ENCODE results near the gene GCNT4. TPM values are rescaled to one million over a fixed set of nuclear protein-coding genes. Genes with fewer than 3 reads are reported as not detected.

GCNT4 gene
- total RNA-seq, 4 donors from 2014 or later = 1.1 to 12.5 (median 2.7) TPM

- H3K27ac ChIP-seq = no peak overlapping the region
- in situ Hi-C loops (cut with MboI; ENCODE audit: low pct_ligation_motif_present in 1 of 4, low pct_unique_long_range_greater_than_20kb in 1 of 4, low sequenced_read_pairs in 3 of 4) (no loop called here), intact Hi-C loops (cut with DNase I; ENCODE audit: low total_unique reads) (no loop called here)
- 86 to 93% methylated on average over 5 to 7 of the region's 7 CpGs for WGBS, 2 donors (ENCODE audit: low coverage in 1 of 2)
- H3K9me3 ChIP-seq = no peaks in the 10 kb centered on the region
- DNase-seq = no peak
- H3K36me3 ChIP-seq = no peaks in the 10 kb centered on the region
- H3K4me3 ChIP-seq = no peak overlapping the region
- no peaks in the 10 kb centered on the region for H3K27me3 ChIP-seq
- no peaks in the 10 kb centered on the region for H3K4me1 ChIP-seq
- TF ChIP-seq CTCF (IDR thresholded peaks at IDR 0.05) = no peak
- TF ChIP-seq POLR2A (IDR thresholded peaks at IDR 0.05) = no peak
- no peak for TF ChIP-seq EP300 (IDR thresholded peaks at IDR 0.05; ENCODE audit: low read depth)
- no peak for TF ChIP-seq POLR2AphosphoS5 (IDR thresholded peaks at IDR 0.05)
Observed at GRCh38 chr5:75043633-75044264, 8.6 kb downstream of the GCNT4 start.

DNA sequence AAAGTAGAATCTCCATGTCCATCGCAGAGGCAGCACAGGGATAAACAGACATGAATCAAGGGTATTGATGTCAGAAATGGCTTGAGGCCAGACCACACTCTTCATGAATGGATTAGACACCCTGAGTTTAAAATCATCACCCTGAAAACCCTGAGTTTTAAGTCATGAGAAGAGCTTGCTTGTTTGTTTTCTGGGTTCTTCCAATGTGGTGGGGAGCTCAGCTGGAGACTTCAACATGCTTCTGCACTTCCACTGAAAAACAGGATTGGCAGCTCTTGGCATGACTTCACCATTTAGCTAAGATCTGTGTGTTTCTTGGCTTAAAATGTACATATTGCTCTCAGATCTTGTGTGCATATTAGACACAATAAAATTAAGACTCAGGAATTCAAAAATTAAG, 9.8 kb downstream of the GCNT4 start:
- no peak for DNase-seq
- no peak overlapping the region for H3K4me3 ChIP-seq
- H3K9me3 ChIP-seq = no peaks in the 10 kb centered on the region
- in situ Hi-C loops (cut with MboI; ENCODE audit: low pct_ligation_motif_present in 1 of 4, low pct_unique_long_range_greater_than_20kb in 1 of 4, low sequenced_read_pairs in 3 of 4) = no loop called here
- no peak overlapping the region for H3K27ac ChIP-seq
- no peaks in the 10 kb centered on the region for H3K4me1 ChIP-seq
- intact Hi-C loops (cut with DNase I; ENCODE audit: low total_unique reads) = no loop called here
- TF ChIP-seq EP300 (IDR thresholded peaks at IDR 0.05; ENCODE audit: low read depth) (no peak), POLR2AphosphoS5 (IDR thresholded peaks at IDR 0.05) (no peak), POLR2A (IDR thresholded peaks at IDR 0.05) (no peak), CTCF (IDR thresholded peaks at IDR 0.05) (no peak)
- no peaks in the 10 kb centered on the region for H3K36me3 ChIP-seq
- H3K27me3 ChIP-seq = no peaks in the 10 kb centered on the region
- WGBS, 2 donors (ENCODE audit: low coverage in 1 of 2) = 83% methylated on average over 1 of the region's 1 CpG; no CpG with 5 or more reads in 1 of the 2 donors

DNA sequence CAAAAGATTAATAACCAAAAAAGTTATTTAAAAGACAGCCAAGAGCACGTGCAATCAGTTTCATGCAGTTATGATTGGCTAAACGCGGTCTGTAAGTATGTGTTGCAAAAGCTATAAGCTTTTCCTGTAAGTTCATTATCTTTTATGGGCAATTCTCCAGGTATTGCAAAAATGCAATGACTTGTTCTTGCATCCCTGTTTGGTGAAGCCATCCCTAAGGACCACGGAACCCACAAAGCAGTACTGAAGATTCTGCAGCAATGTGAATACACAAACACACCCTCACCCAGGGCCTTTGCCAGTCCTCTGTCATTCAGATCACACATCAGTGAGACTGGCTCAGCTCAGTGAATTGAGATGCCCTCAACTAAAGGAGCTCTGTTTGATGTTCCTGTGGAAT, 11.4 kb downstream of the GCNT4 start:
- intact Hi-C loops (cut with DNase I; ENCODE audit: low total_unique reads) = no loop called here
- H3K27ac ChIP-seq = no peak overlapping the region
- TF ChIP-seq CTCF (IDR thresholded peaks at IDR 0.05) (no peak), POLR2AphosphoS5 (IDR thresholded peaks at IDR 0.05) (no peak), EP300 (IDR thresholded peaks at IDR 0.05; ENCODE audit: low read depth) (no peak), POLR2A (IDR thresholded peaks at IDR 0.05) (no peak)
- no peak overlapping the region for H3K4me3 ChIP-seq
- WGBS, 2 donors (ENCODE audit: low coverage in 1 of 2) = 83 to 84% methylated on average over 3 to 4 of the region's 4 CpGs
- H3K36me3 ChIP-seq = no peaks in the 10 kb centered on the region
- no peak for DNase-seq
- no peaks in the 10 kb centered on the region for H3K9me3 ChIP-seq
- no peaks in the 10 kb centered on the region for H3K4me1 ChIP-seq
- in situ Hi-C loops (cut with MboI; ENCODE audit: low pct_ligation_motif_present in 1 of 4, low pct_unique_long_range_greater_than_20kb in 1 of 4, low sequenced_read_pairs in 3 of 4) = no loop called here
- H3K27me3 ChIP-seq = no peaks in the 10 kb centered on the region

GRCh38 chr5:75037106-75037505, 15.3 kb downstream of the GCNT4 start:
- WGBS, 2 donors (ENCODE audit: low coverage in 1 of 2) = 58 to 76% methylated on average over 3 to 4 of the region's 4 CpGs
- DNase-seq = peak; percentile 30

More at GRCh38 chr5:75037106-75037505, 15.3 kb downstream of the GCNT4 start:
- Histone ChIP-seq H3K27me3 (no peaks in the 10 kb centered on the region), H3K9me3 (no peaks in the 10 kb centered on the region), H3K4me3 (no peak overlapping the region), H3K36me3 (no peaks in the 10 kb centered on the region), H3K4me1 (peaks cover 0 to 6% (median 2%) of the 10 kb centered on the region in 4 donors), H3K27ac (no peak overlapping the region)
- intact Hi-C loops (cut with DNase I; ENCODE audit: low total_unique reads) = no loop called here
- no peak for TF ChIP-seq POLR2AphosphoS5 (IDR thresholded peaks at IDR 0.05)
- in situ Hi-C loops (cut with MboI; ENCODE audit: low pct_ligation_motif_present in 1 of 4, low pct_unique_long_range_greater_than_20kb in 1 of 4, low sequenced_read_pairs in 3 of 4) = no loop called here

Data from transverse colon (tissue), 4 donors.